SH-SY5Y (cell line): ENCODE data around the gene SLC38A3.

Source experiments
- GATA2 ChIP-seq: IDR thresholded peaks from 2 replicates; pipeline ENCODE4 v1.6.1; 2011; ENCODE audit warnings: mild to moderate bottlenecking, low read depth, low read length
- GATA3 ChIP-seq: IDR thresholded peaks from 2 replicates; pipeline ENCODE4 v1.6.1; 2011; ENCODE audit warnings: low read depth, mild to moderate bottlenecking, low read length, moderate library complexity

- TF ChIP-seq GATA2 = no peak
- TF ChIP-seq GATA3 = no peak
Measured at GRCh38 chr3:50242851-50243542, 37.9 kb downstream of the SLC38A3 start.
